Gastroesophageal sphincter (tissue), 3 donors: Measurements from ENCODE around the gene PSD.

Source experiments
- EP300 ChIP-seq: sonication (generic); formaldehyde crosslinking; IDR thresholded peaks from one replicate; pipeline ENCODE4 v1.6.1; 2017; ENCODE audit warnings: antibody characterized with exemption, mild to moderate bottlenecking
- POLR2A ChIP-seq, 2 donors: fragments of 450-650 bp; IDR thresholded peaks; one replicate each; pipeline ENCODE4 v1.6.1; 2017; ENCODE audit warnings: antibody characterized with exemption in 2 of 2, mild to moderate bottlenecking in 2 of 2, moderate library complexity in 1 of 2
- POLR2AphosphoS5 ChIP-seq: sonication (generic); formaldehyde crosslinking; IDR thresholded peaks from one replicate; pipeline ENCODE4 v1.6.1; 2017; ENCODE audit warnings: antibody characterized with exemption
- TF ChIP-seq, protein P1 (sequence below), 4 experiments: fragments of 200-600 bp in 2 of 4; fragments of 450-650 bp in 2 of 4; sonication (generic) in 1 of 4; IDR thresholded peaks; one replicate each; pipeline ENCODE4 v1.5.1; 2017 to 2019; ENCODE audit warnings: antibody characterized with exemption in 4 of 4, mild to moderate bottlenecking in 2 of 4, moderate library complexity in 2 of 4

- TF ChIP-seq POLR2AphosphoS5 (no peak), POLR2A (IDR thresholded peaks at IDR 0.05) (no peak), EP300 (no peak)
- TF ChIP-seq, protein P1, sequence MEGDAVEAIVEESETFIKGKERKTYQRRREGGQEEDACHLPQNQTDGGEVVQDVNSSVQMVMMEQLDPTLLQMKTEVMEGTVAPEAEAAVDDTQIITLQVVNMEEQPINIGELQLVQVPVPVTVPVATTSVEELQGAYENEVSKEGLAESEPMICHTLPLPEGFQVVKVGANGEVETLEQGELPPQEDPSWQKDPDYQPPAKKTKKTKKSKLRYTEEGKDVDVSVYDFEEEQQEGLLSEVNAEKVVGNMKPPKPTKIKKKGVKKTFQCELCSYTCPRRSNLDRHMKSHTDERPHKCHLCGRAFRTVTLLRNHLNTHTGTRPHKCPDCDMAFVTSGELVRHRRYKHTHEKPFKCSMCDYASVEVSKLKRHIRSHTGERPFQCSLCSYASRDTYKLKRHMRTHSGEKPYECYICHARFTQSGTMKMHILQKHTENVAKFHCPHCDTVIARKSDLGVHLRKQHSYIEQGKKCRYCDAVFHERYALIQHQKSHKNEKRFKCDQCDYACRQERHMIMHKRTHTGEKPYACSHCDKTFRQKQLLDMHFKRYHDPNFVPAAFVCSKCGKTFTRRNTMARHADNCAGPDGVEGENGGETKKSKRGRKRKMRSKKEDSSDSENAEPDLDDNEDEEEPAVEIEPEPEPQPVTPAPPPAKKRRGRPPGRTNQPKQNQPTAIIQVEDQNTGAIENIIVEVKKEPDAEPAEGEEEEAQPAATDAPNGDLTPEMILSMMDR (IDR thresholded peaks at IDR 0.05) = no peak
Measured at GRCh38 chr10:102397222-102398171, 21.1 kb downstream of the PSD start.
